Measurements from ENCODE around the gene AGK. TPM values are rescaled to one million over a fixed set of nuclear protein-coding genes. Genes with fewer than 3 reads are reported as not detected.
A peak's percentile ranks its signal among the peaks of the same experiment; 100 is the strongest.

Gene AGK
- total and polyA plus RNA-seq, 2 donors (not counting 1 experiment from before 2014, with no cell fraction given) = 12.8 to 26.1 TPM

DNA sequence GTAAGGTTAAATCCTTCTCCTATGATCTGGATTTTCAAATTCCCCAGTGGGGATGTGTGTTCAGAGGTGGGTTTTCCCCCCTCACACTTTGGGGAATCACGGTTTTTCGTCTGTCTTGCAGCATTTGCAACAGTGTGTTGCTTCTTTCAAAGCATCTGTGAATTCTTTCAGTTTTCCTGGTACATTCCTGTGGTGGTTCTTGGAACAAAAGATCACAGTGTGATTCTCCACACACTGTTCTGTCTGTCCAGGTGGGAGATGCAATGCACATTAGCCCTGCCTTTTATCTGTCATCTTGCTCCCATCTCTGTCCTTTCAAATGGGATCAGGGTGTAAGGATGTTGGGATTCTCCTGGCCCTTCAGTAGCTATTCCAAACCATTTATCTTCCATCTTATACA is 11.8 kb downstream of the AGK start:
- Histone ChIP-seq H3K36me3 (replicated peaks in 1 of 2; ENCODE audit: control extremely low read depth in 1 of 2, control insufficient read depth in 1 of 2, extremely low read depth in 1 of 2, insufficient read depth in 2 of 2, low read length in 1 of 2) (peaks cover 13 to 36% of the 10 kb centered on the region in 2 experiments), H3K4me1 (ENCODE audit: control insufficient read depth in 2 of 2, insufficient read depth in 2 of 2, low read length in 2 of 2) (no peaks in the 10 kb centered on the region), H3K79me2 (ENCODE audit: control insufficient read depth, insufficient read depth, low read length) (peaks cover 19% of the 10 kb centered on the region), H3K27me3 (replicated peaks in 1 of 4; ENCODE audit: control extremely low read depth in 1 of 4, control insufficient read depth in 3 of 4, insufficient read depth in 4 of 4, low read length in 3 of 4) (no peaks in the 10 kb centered on the region), H3K9me3 (ENCODE audit: control extremely low read depth in 1 of 3, control insufficient read depth in 2 of 3, insufficient read depth in 1 of 3, low read length in 2 of 3) (peaks cover 6 to 16% (median 14%) of the 10 kb centered on the region in 3 donors), H3K9ac (ENCODE audit: low read length) (no peak overlapping the region), H3K4me3 (ENCODE audit: control extremely low read depth in 1 of 5, extremely low read depth in 1 of 5, insufficient read depth in 1 of 5, low read depth in 2 of 5, low read length in 4 of 5) (no peak overlapping the region), H3K4me2 (replicated peaks; ENCODE audit: low read depth, low read length, poor library complexity, severe bottlenecking) (no peak overlapping the region), H4K20me1 (ENCODE audit: control insufficient read depth, insufficient read depth, low read length, poor library complexity, severe bottlenecking) (no peaks in the 10 kb centered on the region), H2AFZ (ENCODE audit: insufficient read depth, low read depth, low read length, poor library complexity, severe bottlenecking) (no peak overlapping the region), H3K27ac (ENCODE audit: low read length in 2 of 2) (no peak overlapping the region)
- H3K27ac Mint-ChIP-seq = no peak overlapping the region
- intact Hi-C loops (cut with micrococcal nuclease) = no loop called here
- no peak for TF ChIP-seq EZH2 (IDR thresholded peaks at IDR 0.05; ENCODE audit: borderline replicate concordance, insufficient read depth, low read depth, low read length, poor library complexity, severe bottlenecking)
- TF ChIP-seq, protein P1, sequence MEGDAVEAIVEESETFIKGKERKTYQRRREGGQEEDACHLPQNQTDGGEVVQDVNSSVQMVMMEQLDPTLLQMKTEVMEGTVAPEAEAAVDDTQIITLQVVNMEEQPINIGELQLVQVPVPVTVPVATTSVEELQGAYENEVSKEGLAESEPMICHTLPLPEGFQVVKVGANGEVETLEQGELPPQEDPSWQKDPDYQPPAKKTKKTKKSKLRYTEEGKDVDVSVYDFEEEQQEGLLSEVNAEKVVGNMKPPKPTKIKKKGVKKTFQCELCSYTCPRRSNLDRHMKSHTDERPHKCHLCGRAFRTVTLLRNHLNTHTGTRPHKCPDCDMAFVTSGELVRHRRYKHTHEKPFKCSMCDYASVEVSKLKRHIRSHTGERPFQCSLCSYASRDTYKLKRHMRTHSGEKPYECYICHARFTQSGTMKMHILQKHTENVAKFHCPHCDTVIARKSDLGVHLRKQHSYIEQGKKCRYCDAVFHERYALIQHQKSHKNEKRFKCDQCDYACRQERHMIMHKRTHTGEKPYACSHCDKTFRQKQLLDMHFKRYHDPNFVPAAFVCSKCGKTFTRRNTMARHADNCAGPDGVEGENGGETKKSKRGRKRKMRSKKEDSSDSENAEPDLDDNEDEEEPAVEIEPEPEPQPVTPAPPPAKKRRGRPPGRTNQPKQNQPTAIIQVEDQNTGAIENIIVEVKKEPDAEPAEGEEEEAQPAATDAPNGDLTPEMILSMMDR (IDR thresholded peaks at IDR 0.05) = no peak
- DNase-seq (no peak), ATAC-seq (ENCODE audit: low read depth) (no peak)
- ChIA-PET CTCF (no interaction called here), POLR2A (no interaction called here)
- no peak overlapping the region for H3K4me3 Mint-ChIP-seq
- H3K9me3 Mint-ChIP-seq (ENCODE audit: insufficient read depth) = peaks cover 5% of the 10 kb centered on the region
- peaks cover 2% of the 10 kb centered on the region for H3K4me1 Mint-ChIP-seq
- WGBS (ENCODE audit: insufficient coverage) = no CpG with 5 or more reads among the region's 2 CpGs
- H3K27me3 Mint-ChIP-seq = no peaks in the 10 kb centered on the region

DNA sequence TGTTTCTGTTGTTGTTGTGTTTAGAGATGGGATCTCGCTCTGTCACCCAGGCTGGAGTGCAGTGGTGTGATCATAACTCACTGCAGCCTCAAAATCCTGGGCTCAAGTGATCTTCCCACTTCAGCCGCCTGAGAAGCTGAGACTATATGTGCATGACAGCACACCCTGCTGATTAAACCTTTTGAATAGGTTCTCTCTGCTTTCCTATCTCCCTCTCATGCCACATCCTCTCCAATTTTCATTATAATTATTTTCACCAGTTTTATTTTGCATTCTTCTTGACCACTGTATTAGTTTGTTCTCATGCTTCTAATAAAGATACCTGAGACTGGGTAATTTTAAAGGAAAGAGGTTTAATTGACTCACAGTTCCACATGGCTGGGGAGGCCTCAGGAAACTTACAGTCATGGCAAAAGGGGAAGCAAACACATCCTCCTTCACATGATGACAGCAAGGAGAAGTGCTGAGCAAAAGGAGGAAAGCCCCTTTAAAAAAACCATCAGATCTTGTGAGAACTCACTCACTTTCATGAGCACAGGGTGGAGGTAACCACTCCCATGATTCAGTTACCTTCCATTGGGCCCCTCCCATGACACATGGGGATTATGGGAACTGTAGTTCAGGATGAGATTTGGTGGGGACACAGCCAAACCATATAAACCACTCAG is 12.9 kb downstream of the AGK start:
- intact Hi-C loops (cut with micrococcal nuclease) = no loop called here
- H3K27ac Mint-ChIP-seq = peak overlapping the region; percentile 67
- 80% methylated on average over 2 of the region's 2 CpGs for WGBS (ENCODE audit: insufficient coverage)
- ATAC-seq (ENCODE audit: low read depth) (peak; percentile 58), DNase-seq (peak; percentile 45)
- H3K9me3 Mint-ChIP-seq (ENCODE audit: insufficient read depth) = peaks cover 5% of the 10 kb centered on the region
- H3K9me3 ChIP-seq (ENCODE audit: control extremely low read depth in 1 of 3, control insufficient read depth in 2 of 3, insufficient read depth in 1 of 3, low read length in 2 of 3) = peaks cover 6 to 16% (median 13%) of the 10 kb centered on the region in 3 donors
- peaks cover 17 to 33% of the 10 kb centered on the region in 2 experiments for H3K36me3 ChIP-seq (replicated peaks in 1 of 2; ENCODE audit: control extremely low read depth in 1 of 2, control insufficient read depth in 1 of 2, extremely low read depth in 1 of 2, insufficient read depth in 2 of 2, low read length in 1 of 2)
- H3K27me3 ChIP-seq (replicated peaks in 1 of 4; ENCODE audit: control extremely low read depth in 1 of 4, control insufficient read depth in 3 of 4, insufficient read depth in 4 of 4, low read length in 3 of 4) = no peaks in the 10 kb centered on the region
- H2AFZ ChIP-seq (ENCODE audit: insufficient read depth, low read depth, low read length, poor library complexity, severe bottlenecking) = no peak overlapping the region
- no peaks in the 10 kb centered on the region for H3K27me3 Mint-ChIP-seq
- no peak for TF ChIP-seq EZH2 (IDR thresholded peaks at IDR 0.05; ENCODE audit: borderline replicate concordance, insufficient read depth, low read depth, low read length, poor library complexity, severe bottlenecking)
- TF ChIP-seq, protein P1 (IDR thresholded peaks at IDR 0.05) = no peak
- H3K79me2 ChIP-seq (ENCODE audit: control insufficient read depth, insufficient read depth, low read length) = peaks cover 19% of the 10 kb centered on the region
- H3K4me1 Mint-ChIP-seq = peaks cover 2% of the 10 kb centered on the region
- no peak overlapping the region for H3K4me3 Mint-ChIP-seq
- no peaks in the 10 kb centered on the region for H3K4me1 ChIP-seq (ENCODE audit: control insufficient read depth in 2 of 2, insufficient read depth in 2 of 2, low read length in 2 of 2)
- no peak overlapping the region for H3K4me3 ChIP-seq (ENCODE audit: control extremely low read depth in 1 of 5, extremely low read depth in 1 of 5, insufficient read depth in 1 of 5, low read depth in 2 of 5, low read length in 4 of 5)
- ChIA-PET POLR2A (no interaction called here), CTCF (interaction anchor here (0.6 kb wide), 1 partner anchor 1917 kb away, joined by 3 read pairs; no protein-coding TSS in a partner anchor)
- H4K20me1 ChIP-seq (ENCODE audit: control insufficient read depth, insufficient read depth, low read length, poor library complexity, severe bottlenecking) = no peaks in the 10 kb centered on the region
- H3K4me2 ChIP-seq (replicated peaks; ENCODE audit: low read depth, low read length, poor library complexity, severe bottlenecking) = no peak overlapping the region
- H3K27ac ChIP-seq (ENCODE audit: low read length in 2 of 2) = peak overlapping the region; percentile 21 to 52
- H3K9ac ChIP-seq (ENCODE audit: low read length) = no peak overlapping the region
